Activated CD4-positive, alpha-beta T cell treated with anti-CD3 and anti-CD28 coated beads for 36 hours (primary cell): Measurements from ENCODE around the gene SHOC2. TPM values are rescaled to one million over a fixed set of nuclear protein-coding genes. Genes with fewer than 3 reads are reported as not detected.
A peak's percentile ranks its signal among the peaks of the same experiment; 100 is the strongest.

Experiments used
- ATAC-seq: fragments of 200-7000 bp; cut with Tn5 transposase; one replicate; pipeline ENCODE4 v1.10.0; 2021; ENCODE audit warnings: mild to moderate bottlenecking, moderate library complexity
- CTCF ChIA-PET: fragments of 350-600 bp; sonication (Branson Sonifier 250); formaldehyde crosslinking; loops from one replicate; lab custom pipeline; 2021; ENCODE audit warnings: antibody characterized with exemption; lab: Charles Lee
- POLR2A ChIA-PET: fragments of 350-600 bp; sonication (Branson Sonifier 250); formaldehyde crosslinking; loops from one replicate; lab custom pipeline; 2021; ENCODE audit warnings: antibody characterized with exemption, inconsistent platforms; lab: Charles Lee
- DNase-seq: peaks from one replicate; pipeline ENCODE4 v3.0.0-alpha.2; 2020
- H3K27ac Mint-ChIP-seq: one replicate; pipeline ENCODE4 v1.8.0; 2021; ENCODE audit warnings: mixed read lengths
- H3K27me3 Mint-ChIP-seq: one replicate; pipeline ENCODE4 v1.8.0; 2021; ENCODE audit warnings: mixed read lengths
- H3K36me3 Mint-ChIP-seq: one replicate; pipeline ENCODE4 v1.8.0; 2021; ENCODE audit warnings: low read depth, mixed read lengths
- H3K4me1 Mint-ChIP-seq: one replicate; pipeline ENCODE4 v1.8.0; 2021; ENCODE audit warnings: mixed read lengths
- H3K4me3 Mint-ChIP-seq: one replicate; pipeline ENCODE4 v1.8.0; 2021; ENCODE audit warnings: mild to moderate bottlenecking, moderate library complexity, mixed read lengths
- H3K9me3 Mint-ChIP-seq: one replicate; pipeline ENCODE4 v1.8.0; 2021; ENCODE audit warnings: low read depth, mixed read lengths
- intact Hi-C, 2 experiments: fragments of 100-400 bp; cut with DNase I in 1 of 2; cut with micrococcal nuclease in 1 of 2; formaldehyde crosslinking; loops; one replicate each; pipeline versions ENCODE4 v1.14.2 to v1.15.1; 2022 to 2024; cut with DNase I, micrococcal nuclease
- total RNA-seq, 2 experiments: library from RNA; stranded (reverse); gene quantifications; one replicate each; pipeline ENCODE4 v1.2.3, GENCODE V29; 2021

The SHOC2 gene
- total RNA-seq, 2 experiments from 2014 or later = 31.3 to 40.4 TPM

DNA sequence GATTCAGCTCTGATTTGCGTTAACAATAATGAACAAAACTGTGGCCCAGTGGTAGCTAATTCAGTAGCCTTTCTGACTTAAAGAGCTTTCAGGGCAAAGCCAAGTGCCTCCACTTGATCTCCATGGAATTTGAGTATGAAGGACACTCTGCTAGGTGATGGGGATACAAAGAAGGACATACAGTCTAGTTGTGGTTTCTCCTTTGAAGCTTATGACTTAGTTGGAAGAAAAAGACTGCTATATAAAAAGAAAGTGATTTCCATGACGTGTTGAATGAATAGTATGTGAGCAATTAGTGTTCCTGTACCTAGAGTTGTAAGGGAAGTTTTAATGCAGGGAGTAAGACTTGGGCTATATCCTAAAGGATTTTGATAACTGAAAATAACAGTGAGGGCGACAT lies 39.4 kb upstream of the SHOC2 start:
- Mint-ChIP-seq H3K9me3 (no peaks in the 10 kb centered on the region), H3K27me3 (no peaks in the 10 kb centered on the region), H3K4me3 (no peak overlapping the region), H3K36me3 (peaks cover 41% of the 10 kb centered on the region), H3K27ac (peak overlapping the region; percentile 26), H3K4me1 (peaks cover 72% of the 10 kb centered on the region)
- ChIA-PET POLR2A (interaction anchor here (0.6 to 1.0 kb wide), 2 partner anchors 9 to 572 kb away, joined by 3 to 4 read pairs; partner anchors contain the start of gene PDCD4), CTCF (interaction anchor here (0.6 to 1.0 kb wide), 6 partner anchors 9 to 37 kb away, joined by 3 to 4 read pairs (median 3); no protein-coding TSS in a partner anchor)
- DNase-seq (no peak), ATAC-seq (peak; percentile 43)
- intact Hi-C loops = loop anchor here in 1 of 2 experiments (10.0 kb wide), 1 partner anchor 575 kb away; the partner anchor contains the start of gene SMNDC1

DNA sequence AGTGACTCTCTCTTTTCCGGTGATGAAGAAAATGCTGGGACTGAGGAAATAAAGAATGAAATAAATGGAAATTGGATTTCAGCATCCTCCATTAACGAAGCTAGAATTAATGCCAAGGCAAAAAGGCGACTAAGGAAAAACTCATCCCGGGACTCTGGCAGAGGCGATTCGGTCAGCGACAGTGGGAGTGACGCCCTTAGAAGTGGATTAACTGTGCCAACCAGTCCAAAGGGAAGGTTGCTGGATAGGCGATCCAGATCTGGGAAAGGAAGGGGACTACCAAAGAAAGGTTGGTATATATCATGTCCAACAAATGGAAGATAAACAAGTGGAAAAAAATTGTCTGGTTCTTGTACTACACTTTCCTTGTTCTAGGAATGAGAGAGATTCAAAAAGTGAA lies 38.2 kb upstream of the SHOC2 start:
- intact Hi-C loops = loop anchor here in 1 of 2 experiments (10.0 kb wide), 1 partner anchor 576 kb away; the partner anchor contains the start of gene SMNDC1
- Mint-ChIP-seq H3K36me3 (peaks cover 47% of the 10 kb centered on the region), H3K4me3 (no peak overlapping the region), H3K9me3 (no peaks in the 10 kb centered on the region), H3K4me1 (peaks cover 72% of the 10 kb centered on the region), H3K27ac (no peak overlapping the region), H3K27me3 (no peaks in the 10 kb centered on the region)
- DNase-seq = no peak
- CTCF ChIA-PET = interaction anchor here (0.6 to 3.5 kb wide), 6 partner anchors 10 to 121 kb away, joined by 3 to 20 read pairs (median 4); no protein-coding TSS in a partner anchor
- POLR2A ChIA-PET = no interaction called here
- no peak for ATAC-seq

DNA sequence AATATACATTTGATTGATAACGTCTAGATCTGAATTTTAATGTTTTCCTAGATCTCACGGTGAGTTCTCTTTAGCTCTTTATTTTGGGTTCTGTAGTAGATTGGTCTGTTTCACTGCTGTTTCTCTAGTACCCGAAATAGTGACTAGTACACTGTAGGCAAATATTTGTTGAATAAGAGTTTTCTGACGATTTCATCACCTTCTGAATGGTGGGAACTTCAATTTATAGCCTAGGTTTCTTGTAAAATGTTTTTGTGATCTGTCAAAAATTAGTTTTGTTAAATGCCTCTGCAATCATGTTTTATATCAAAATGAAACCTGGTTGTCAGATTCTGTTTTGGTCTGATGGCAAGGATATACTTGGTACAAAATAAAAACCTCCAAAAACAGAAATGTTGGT lies 37.5 kb upstream of the SHOC2 start:
- DNase-seq = no peak
- no peak for ATAC-seq
- H3K27ac Mint-ChIP-seq = peak overlapping the region; percentile 19
- H3K4me3 Mint-ChIP-seq = no peak overlapping the region
- POLR2A ChIA-PET = no interaction called here
- H3K36me3 Mint-ChIP-seq = peaks cover 48% of the 10 kb centered on the region
- intact Hi-C loops = loop anchor here in 1 of 2 experiments (10.0 kb wide), 1 partner anchor 577 kb away; the partner anchor contains the start of gene SMNDC1
- CTCF ChIA-PET = interaction anchor here (1.2 to 3.5 kb wide), 9 partner anchors 8 to 209 kb away, joined by 3 to 20 read pairs (median 4); no protein-coding TSS in a partner anchor
- H3K9me3 Mint-ChIP-seq = no peaks in the 10 kb centered on the region
- H3K4me1 Mint-ChIP-seq = peaks cover 74% of the 10 kb centered on the region
- no peaks in the 10 kb centered on the region for H3K27me3 Mint-ChIP-seq

DNA sequence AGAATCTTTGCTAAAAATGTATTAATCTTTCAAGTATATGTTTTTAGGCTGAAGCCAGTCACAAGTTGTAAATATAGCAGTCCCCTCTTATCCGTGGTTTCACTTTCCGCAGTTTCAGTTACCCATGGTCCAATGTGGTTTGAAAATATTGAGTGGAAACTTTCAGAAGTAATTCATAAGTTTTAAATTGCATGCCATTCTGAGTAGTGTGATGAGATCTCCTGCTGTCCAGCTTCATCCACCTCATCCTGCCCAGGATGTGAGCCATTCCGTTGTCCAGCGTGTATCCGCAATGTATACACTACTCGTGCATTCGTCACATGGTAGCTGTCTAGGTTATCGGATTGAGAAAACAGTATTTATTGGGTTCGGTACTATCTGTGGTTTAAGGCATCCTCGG lies 35.5 kb upstream of the SHOC2 start:
- ATAC-seq = peak; percentile 55
- ChIA-PET CTCF (interaction anchor here (0.5 to 3.5 kb wide), 7 partner anchors 10 to 557 kb away, joined by 3 to 20 read pairs (median 3); no protein-coding TSS in a partner anchor), POLR2A (no interaction called here)
- DNase-seq = no peak
- peaks cover 49% of the 10 kb centered on the region for H3K36me3 Mint-ChIP-seq
- H3K4me3 Mint-ChIP-seq = peak overlapping the region; percentile 46
- intact Hi-C loops = loop anchor here in 1 of 2 experiments (10.0 kb wide), 1 partner anchor 579 kb away; the partner anchor contains the start of gene SMNDC1
- no peaks in the 10 kb centered on the region for H3K27me3 Mint-ChIP-seq
- H3K4me1 Mint-ChIP-seq = peaks cover 65% of the 10 kb centered on the region
- no peaks in the 10 kb centered on the region for H3K9me3 Mint-ChIP-seq
- peak overlapping the region; percentile 78 for H3K27ac Mint-ChIP-seq

DNA sequence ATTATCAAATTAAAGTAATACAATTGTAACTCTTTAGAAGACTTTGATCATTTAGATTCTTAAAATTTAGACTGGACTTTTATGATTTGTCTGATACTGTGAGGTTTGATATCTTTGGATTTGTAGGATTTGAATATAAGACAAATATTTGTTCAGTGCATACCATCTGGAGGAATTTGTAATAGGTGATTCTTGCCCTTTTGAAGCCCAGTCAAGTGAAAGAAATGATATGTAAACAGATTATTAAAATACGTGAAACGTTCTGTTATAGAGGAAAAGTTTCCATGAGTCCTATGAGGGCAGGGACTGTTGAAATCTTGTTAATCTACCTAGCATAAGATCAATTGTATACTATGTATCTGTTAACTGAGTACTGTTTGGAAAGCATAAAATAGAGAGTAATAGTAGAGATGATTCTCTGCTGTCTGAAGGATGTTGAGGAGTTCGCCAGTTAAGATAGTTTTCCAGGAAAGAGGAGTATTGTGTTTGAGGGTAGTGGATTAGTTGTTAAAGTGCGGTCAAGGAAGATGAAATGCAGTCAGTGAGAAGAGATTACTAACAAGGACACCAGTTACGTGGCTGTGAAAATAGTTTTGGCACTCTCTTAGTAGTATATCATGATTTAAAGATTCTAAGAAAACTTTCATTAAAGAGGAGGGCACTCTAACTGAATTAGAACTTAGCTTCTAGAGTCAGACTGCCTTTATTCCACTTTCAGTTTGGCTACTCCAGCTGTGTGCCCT lies 33.3 kb upstream of the SHOC2 start:
- Mint-ChIP-seq H3K4me3 (no peak overlapping the region), H3K4me1 (peaks cover 54% of the 10 kb centered on the region)

DNA sequence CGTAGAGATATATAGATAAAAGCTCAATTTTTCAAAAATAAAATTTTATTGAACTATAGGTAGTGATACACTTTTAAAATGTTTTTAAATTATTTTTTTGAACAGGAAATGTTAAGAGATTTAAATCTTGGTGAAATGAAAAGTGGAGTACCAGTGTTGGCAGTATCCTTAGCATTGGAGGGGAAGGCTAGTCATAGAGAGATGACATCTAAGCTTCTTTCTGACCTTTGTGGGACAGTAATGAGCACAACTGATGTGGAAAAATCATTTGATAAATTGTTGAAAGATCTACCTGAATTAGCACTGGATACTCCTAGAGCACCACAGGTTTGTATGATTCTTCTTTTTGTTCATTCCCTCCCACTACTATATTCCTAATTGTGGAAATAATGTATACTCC lies 31.8 kb upstream of the SHOC2 start:
- Mint-ChIP-seq H3K36me3 (peaks cover 48% of the 10 kb centered on the region), H3K27ac (no peak overlapping the region), H3K4me3 (no peak overlapping the region), H3K4me1 (peaks cover 45% of the 10 kb centered on the region), H3K9me3 (no peaks in the 10 kb centered on the region), H3K27me3 (no peaks in the 10 kb centered on the region)
- ChIA-PET CTCF (interaction anchor here (0.9 to 1.9 kb wide), 8 partner anchors 9 to 215 kb away, joined by 3 to 14 read pairs (median 3); no protein-coding TSS in a partner anchor), POLR2A (interaction anchor here (1.3 kb wide), 1 partner anchor 19 kb away, joined by 3 read pairs; no protein-coding TSS in a partner anchor)
- intact Hi-C loops = loop anchor here in 1 of 2 experiments (10.0 kb wide), 1 partner anchor 583 kb away; the partner anchor contains the start of gene SMNDC1
- no peak for ATAC-seq
- no peak for DNase-seq

More for the DNA sequence above, 33.3 kb upstream of the SHOC2 start:
- peak; percentile 13 for ATAC-seq
- Mint-ChIP-seq H3K36me3 (peaks cover 50% of the 10 kb centered on the region), H3K27me3 (no peaks in the 10 kb centered on the region), H3K9me3 (no peaks in the 10 kb centered on the region), H3K27ac (peak overlapping the region; percentile 69)
- no peak for DNase-seq
- POLR2A ChIA-PET = no interaction called here
- CTCF ChIA-PET = interaction anchor here (1.0 to 1.9 kb wide), 7 partner anchors 9 to 214 kb away, joined by 3 to 14 read pairs (median 3); no protein-coding TSS in a partner anchor
- intact Hi-C loops = loop anchor here in 1 of 2 experiments (10.0 kb wide), 1 partner anchor 581 kb away; the partner anchor contains the start of gene SMNDC1

DNA sequence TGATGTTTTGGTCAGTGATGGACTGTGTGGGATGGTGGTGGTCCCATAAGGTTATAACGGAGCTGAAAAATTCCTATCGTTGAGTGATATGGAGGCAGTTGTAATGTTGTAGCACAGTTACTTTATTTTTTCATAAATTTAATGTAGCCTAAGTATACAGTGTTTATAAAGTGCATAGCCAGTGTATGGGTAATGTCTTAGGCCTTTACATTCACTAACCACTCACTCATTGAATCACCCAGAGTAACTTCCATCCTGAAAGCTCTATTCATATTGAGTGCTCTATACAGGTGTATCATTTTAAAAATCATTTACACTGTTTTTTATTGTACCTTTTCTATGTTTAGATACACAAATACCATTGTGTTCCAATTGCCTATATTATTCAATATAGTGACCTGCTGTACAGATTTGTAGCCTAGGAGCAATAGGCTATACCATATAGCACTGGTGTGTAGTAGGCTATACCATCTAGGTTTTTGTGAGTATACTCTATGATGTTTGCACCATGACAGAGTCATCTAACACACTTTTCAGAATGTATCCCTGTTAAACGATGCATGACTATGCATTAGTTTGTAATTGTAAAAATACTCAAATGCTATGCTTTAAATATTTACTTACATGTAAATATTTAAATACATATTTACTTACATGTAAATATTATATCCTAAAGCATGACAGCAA lies 26.7 kb upstream of the SHOC2 start:
- ATAC-seq (peak; percentile 15), DNase-seq (no peak)
- ChIA-PET CTCF (interaction anchor here (0.7 to 3.0 kb wide), 18 partner anchors 9 to 210 kb away, joined by 3 to 22 read pairs (median 4); no protein-coding TSS in a partner anchor), POLR2A (no interaction called here)
- Mint-ChIP-seq H3K9me3 (no peaks in the 10 kb centered on the region), H3K4me3 (no peak overlapping the region), H3K36me3 (peaks cover 37% of the 10 kb centered on the region), H3K27me3 (no peaks in the 10 kb centered on the region), H3K4me1 (peaks cover 27% of the 10 kb centered on the region), H3K27ac (no peak overlapping the region)
- intact Hi-C loops = loop anchor here (1.0 to 5.0 kb wide), 7 partner anchors 18 to 282 kb away; no protein-coding TSS in a partner anchor

DNA sequence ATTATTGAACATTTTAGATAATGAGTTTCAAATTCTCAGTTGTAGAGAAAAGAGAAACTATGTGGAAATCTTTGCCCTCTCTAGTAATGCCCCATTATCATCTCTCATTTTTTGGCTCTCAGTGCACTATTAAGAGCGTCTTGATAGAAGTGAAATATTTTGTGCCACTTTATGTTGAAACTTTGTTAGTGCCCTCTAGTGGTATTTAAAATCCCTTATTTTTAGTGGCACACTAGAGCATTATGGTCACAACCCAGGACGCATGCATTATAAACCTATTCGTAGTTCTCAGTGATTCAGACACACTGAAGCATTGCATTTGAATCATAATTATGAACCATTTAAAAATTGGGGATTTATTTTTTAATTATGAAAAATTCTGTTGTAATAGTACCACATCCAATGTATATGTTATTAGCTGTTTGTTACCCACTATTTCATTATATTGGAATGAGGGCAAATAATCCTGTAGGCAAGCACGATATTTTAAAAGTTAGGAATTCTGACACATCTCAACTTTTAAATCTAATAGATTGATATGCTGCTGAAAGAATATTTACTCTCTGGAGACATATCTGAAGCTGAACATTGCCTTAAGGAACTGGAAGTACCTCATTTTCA lies 25.7 kb upstream of the SHOC2 start:
- intact Hi-C loops = loop anchor here (1.0 to 5.0 kb wide), 7 partner anchors 19 to 283 kb away; no protein-coding TSS in a partner anchor
- Mint-ChIP-seq H3K4me1 (peaks cover 33% of the 10 kb centered on the region), H3K27me3 (no peaks in the 10 kb centered on the region), H3K36me3 (peaks cover 41% of the 10 kb centered on the region), H3K27ac (no peak overlapping the region), H3K9me3 (no peaks in the 10 kb centered on the region), H3K4me3 (no peak overlapping the region)
- DNase-seq (no peak), ATAC-seq (peak; percentile 87)
- POLR2A ChIA-PET = interaction anchor here (1.3 kb wide), 1 partner anchor 25 kb away, joined by 4 read pairs; the partner anchor contains the start of genes BBIP1 and SHOC2
- CTCF ChIA-PET = interaction anchor here (0.5 to 3.0 kb wide), 34 partner anchors 8 to 1243 kb away, joined by 3 to 22 read pairs (median 4); no protein-coding TSS in a partner anchor

DNA sequence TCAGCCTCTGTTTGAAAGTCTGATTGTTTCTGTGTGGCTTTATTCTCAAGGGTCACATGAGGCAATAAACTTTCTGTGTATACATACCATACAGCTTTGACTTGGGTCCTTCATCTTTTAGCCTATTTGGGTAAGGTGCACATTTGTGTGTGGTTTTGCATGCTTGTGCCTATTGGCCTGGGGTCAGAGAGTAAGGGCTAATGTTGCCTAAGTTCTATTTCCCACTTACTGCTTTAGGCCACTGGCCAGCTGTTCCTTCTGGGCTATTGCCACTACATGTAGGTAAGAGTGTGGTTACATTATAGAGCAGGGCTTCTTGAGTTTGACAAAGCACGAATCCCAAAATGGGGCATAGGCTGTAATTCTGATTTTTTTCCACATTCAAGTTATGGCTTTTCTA lies 22.2 kb upstream of the SHOC2 start:
- peaks cover 42% of the 10 kb centered on the region for H3K36me3 Mint-ChIP-seq
- no peak overlapping the region for H3K27ac Mint-ChIP-seq
- no peak for ATAC-seq
- peaks cover 40% of the 10 kb centered on the region for H3K4me1 Mint-ChIP-seq
- H3K9me3 Mint-ChIP-seq = no peaks in the 10 kb centered on the region
- intact Hi-C loops = no loop called here
- H3K27me3 Mint-ChIP-seq = no peaks in the 10 kb centered on the region
- ChIA-PET POLR2A (no interaction called here), CTCF (interaction anchor here (0.5 to 2.4 kb wide), 14 partner anchors 10 to 1261 kb away, joined by 3 to 14 read pairs (median 4); partner anchors contain the start of gene BBIP1)
- no peak for DNase-seq
- no peak overlapping the region for H3K4me3 Mint-ChIP-seq

DNA sequence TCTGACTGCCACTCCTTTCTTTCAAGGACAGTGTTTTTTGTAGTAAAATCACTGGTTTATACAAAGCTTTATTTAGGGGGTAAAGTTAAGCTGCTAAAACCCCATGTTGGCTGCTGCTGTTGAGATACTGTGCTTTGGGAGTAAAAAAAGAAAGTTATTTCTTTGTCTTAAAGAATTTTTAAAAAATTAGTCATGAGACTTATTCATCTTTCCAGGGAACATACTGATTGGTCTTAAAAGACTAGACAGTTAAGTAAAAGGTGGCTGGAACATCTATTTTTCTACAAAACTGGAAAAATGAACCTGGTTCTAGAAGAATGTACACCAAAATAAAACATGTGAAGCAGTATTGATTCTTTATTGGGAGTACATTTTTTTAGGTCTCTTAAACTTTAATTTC lies 21.0 kb upstream of the SHOC2 start:
- H3K27ac Mint-ChIP-seq = peak overlapping the region; percentile 31
- no peak for ATAC-seq

More for the DNA sequence above, 21.0 kb upstream of the SHOC2 start:
- Mint-ChIP-seq H3K4me1 (peaks cover 48% of the 10 kb centered on the region), H3K4me3 (no peak overlapping the region), H3K27me3 (no peaks in the 10 kb centered on the region), H3K36me3 (peaks cover 47% of the 10 kb centered on the region), H3K9me3 (no peaks in the 10 kb centered on the region)
- POLR2A ChIA-PET = no interaction called here
- CTCF ChIA-PET = interaction anchor here (0.7 to 1.0 kb wide), 5 partner anchors 9 to 191 kb away, joined by 3 to 6 read pairs (median 3); no protein-coding TSS in a partner anchor
- DNase-seq = no peak
- intact Hi-C loops = no loop called here
